ENCODE results near the gene MLLT10. TPM values are rescaled to one million over a fixed set of nuclear protein-coding genes. Genes with fewer than 3 reads are reported as not detected.

Gene MLLT10
- total RNA-seq, 1 experiment from 2014 or later, result 60.1 TPM

- Mint-ChIP-seq H3K27me3 (ENCODE audit: low read depth) (no peaks in the 10 kb centered on the region), H3K9me3 (no peaks in the 10 kb centered on the region), H3K36me3 (no peaks in the 10 kb centered on the region), H3K4me3 (no peak overlapping the region), H3K4me1 (peaks cover 32% of the 10 kb centered on the region), H3K27ac (peak overlapping the region; percentile 9; the same call in 1 of the 2 replicates)
- TF ChIP-seq ZNF512 (CRISPR knock-in tag; IDR thresholded peaks at IDR 0.05; ENCODE audit: borderline replicate concordance) (no peak), SMAD4 (CRISPR knock-in tag; IDR thresholded peaks at IDR 0.05) (no peak), JUN (CRISPR knock-in tag; IDR thresholded peaks at IDR 0.05) (no peak), GABPB1 (CRISPR knock-in tag; IDR thresholded peaks at IDR 0.05) (no peak), ATF6 (CRISPR knock-in tag; IDR thresholded peaks at IDR 0.05) (no peak), ATF1 (CRISPR knock-in tag; IDR thresholded peaks at IDR 0.05) (no peak), MYBL2 (CRISPR knock-in tag; IDR thresholded peaks at IDR 0.05) (no peak)
- POLR2A ChIA-PET, result no interaction called here
- CTCF ChIA-PET, result no interaction called here
- no peak for DNase-seq (ENCODE audit: low spot score)
- no peak for ATAC-seq
Observed at GRCh38 chr10:21661087-21661486, 127.1 kb downstream of the MLLT10 start.

- no peaks in the 10 kb centered on the region for H3K9me3 Mint-ChIP-seq
- TF ChIP-seq SP1 (CRISPR knock-in tag; conservative IDR thresholded peaks at IDR 0.05), result no peak
- no peak for TF ChIP-seq ZNF263 (CRISPR knock-in tag; IDR thresholded peaks at IDR 0.05; ENCODE audit: low read depth)
- TF ChIP-seq ERG (CRISPR knock-in tag; IDR thresholded peaks at IDR 0.05), result no peak
- no peak for TF ChIP-seq FOXK1 (CRISPR knock-in tag; IDR thresholded peaks at IDR 0.05)
- no peak for TF ChIP-seq JUN (CRISPR knock-in tag; IDR thresholded peaks at IDR 0.05)
- TF ChIP-seq USF1 (CRISPR knock-in tag; IDR thresholded peaks at IDR 0.05), result no peak
- no peak for TF ChIP-seq TEAD4 (CRISPR knock-in tag; IDR thresholded peaks at IDR 0.05)
- no peak for TF ChIP-seq ZNF416 (CRISPR knock-in tag; IDR thresholded peaks at IDR 0.05)
- TF ChIP-seq KAT7 (CRISPR knock-in tag; IDR thresholded peaks at IDR 0.05; ENCODE audit: borderline replicate concordance), result no peak
- no peak for TF ChIP-seq ZNF396 (CRISPR knock-in tag; IDR thresholded peaks at IDR 0.05; ENCODE audit: borderline replicate concordance)
- no peak for TF ChIP-seq ELF4 (CRISPR knock-in tag; IDR thresholded peaks at IDR 0.05; ENCODE audit: low read depth)
- TF ChIP-seq ZNF281 (CRISPR knock-in tag; IDR thresholded peaks at IDR 0.05), result no peak
- no peak for TF ChIP-seq GTF2I (CRISPR knock-in tag; conservative IDR thresholded peaks at IDR 0.05)
- TF ChIP-seq ZNF423 (CRISPR knock-in tag; IDR thresholded peaks at IDR 0.05), result no peak
- TF ChIP-seq ATF3 (CRISPR knock-in tag; conservative IDR thresholded peaks at IDR 0.05), result no peak
- no peak for TF ChIP-seq ZNF219 (CRISPR knock-in tag; IDR thresholded peaks at IDR 0.05; ENCODE audit: borderline replicate concordance)
- ATAC-seq (no peak), DNase-seq (ENCODE audit: low spot score) (no peak)
- H3K27ac Mint-ChIP-seq, result peak overlapping the region; percentile 54
- no peak overlapping the region for H3K4me3 Mint-ChIP-seq
- H3K4me1 Mint-ChIP-seq, result peaks cover 35% of the 10 kb centered on the region
- no peaks in the 10 kb centered on the region for H3K36me3 Mint-ChIP-seq
- ChIA-PET CTCF (no interaction called here), POLR2A (no interaction called here)
- H3K27me3 Mint-ChIP-seq (ENCODE audit: low read depth), result no peaks in the 10 kb centered on the region
Observed at GRCh38 chr10:21661935-21662334, 127.9 kb downstream of the MLLT10 start.

All from WTC11 (cell line).